Measurements from ENCODE around the gene UNCX. TPM values are rescaled to one million over a fixed set of nuclear protein-coding genes. Genes with fewer than 3 reads are reported as not detected.
"Not testable (repeated sequence)": the region's sequence is repeated elsewhere in the genome, so short reads cannot be mapped to it uniquely, and the experiment has no call there.

Gene UNCX
- polyA plus RNA-seq, 1 donor (not counting 4 experiments of a cell fraction or from before 2014, with no cell fraction given), result not detected

DNA sequence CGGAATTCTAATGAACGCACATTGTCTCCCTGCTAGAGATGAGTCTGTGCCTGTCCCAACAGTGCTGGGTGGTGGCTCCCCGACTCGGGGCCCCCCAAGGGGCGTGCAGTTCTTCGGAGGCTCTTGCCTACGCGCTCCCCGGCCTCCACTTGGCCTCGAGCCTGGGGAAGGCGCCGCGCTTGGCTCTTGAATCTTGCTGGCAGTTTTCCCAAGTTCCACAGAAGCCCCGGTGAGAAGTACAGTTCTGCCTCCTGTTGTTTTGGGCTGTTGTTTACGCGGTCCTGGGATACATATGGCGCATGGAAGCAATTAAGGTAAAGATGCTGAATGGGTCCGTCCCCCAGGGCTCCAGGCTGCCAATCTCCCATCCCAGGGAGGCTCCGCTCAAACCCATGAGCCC, 32.6 kb upstream of the UNCX start:
- H3K27ac ChIP-seq (ENCODE audit: control insufficient read depth, insufficient read depth, low read length), result no peak overlapping the region
- no peak for DNase-seq (ENCODE audit: low read depth, low spot score)
- H3K9me1 ChIP-seq (ENCODE audit: control insufficient read depth, extremely low read depth, insufficient read depth, low read length), result no peaks in the 10 kb centered on the region
- H2AFZ ChIP-seq (ENCODE audit: control insufficient read depth, low read length), result no peak overlapping the region
- no peaks in the 10 kb centered on the region for H3K9me3 ChIP-seq (ENCODE audit: control insufficient read depth, low read depth, low read length)
- H3K27me3 ChIP-seq (ENCODE audit: control insufficient read depth, extremely low read depth, insufficient read depth, low read length), result peaks cover 22% of the 10 kb centered on the region
- H3K79me2 ChIP-seq (ENCODE audit: control insufficient read depth, insufficient read depth, low read length), result no peaks in the 10 kb centered on the region
- dilution Hi-C loops (cut with MboI; ENCODE audit: extremely low pct_ligation_motif_present, low sequenced_read_pairs), result no loop called here
- H3K4me2 ChIP-seq (ENCODE audit: control insufficient read depth, extremely low read depth, insufficient read depth, low read depth, low read length), result no peak overlapping the region
- H3K36me3 ChIP-seq (ENCODE audit: control insufficient read depth in 2 of 2, extremely low read depth in 1 of 2, insufficient read depth in 2 of 2, low read length in 2 of 2), result no peaks in the 10 kb centered on the region
- no peak overlapping the region for H3K4me3 ChIP-seq (ENCODE audit: control insufficient read depth in 2 of 3, extremely low read depth in 1 of 3, insufficient read depth in 2 of 3, low read depth in 1 of 3, low read length in 3 of 3)
- TF ChIP-seq, protein P1, sequence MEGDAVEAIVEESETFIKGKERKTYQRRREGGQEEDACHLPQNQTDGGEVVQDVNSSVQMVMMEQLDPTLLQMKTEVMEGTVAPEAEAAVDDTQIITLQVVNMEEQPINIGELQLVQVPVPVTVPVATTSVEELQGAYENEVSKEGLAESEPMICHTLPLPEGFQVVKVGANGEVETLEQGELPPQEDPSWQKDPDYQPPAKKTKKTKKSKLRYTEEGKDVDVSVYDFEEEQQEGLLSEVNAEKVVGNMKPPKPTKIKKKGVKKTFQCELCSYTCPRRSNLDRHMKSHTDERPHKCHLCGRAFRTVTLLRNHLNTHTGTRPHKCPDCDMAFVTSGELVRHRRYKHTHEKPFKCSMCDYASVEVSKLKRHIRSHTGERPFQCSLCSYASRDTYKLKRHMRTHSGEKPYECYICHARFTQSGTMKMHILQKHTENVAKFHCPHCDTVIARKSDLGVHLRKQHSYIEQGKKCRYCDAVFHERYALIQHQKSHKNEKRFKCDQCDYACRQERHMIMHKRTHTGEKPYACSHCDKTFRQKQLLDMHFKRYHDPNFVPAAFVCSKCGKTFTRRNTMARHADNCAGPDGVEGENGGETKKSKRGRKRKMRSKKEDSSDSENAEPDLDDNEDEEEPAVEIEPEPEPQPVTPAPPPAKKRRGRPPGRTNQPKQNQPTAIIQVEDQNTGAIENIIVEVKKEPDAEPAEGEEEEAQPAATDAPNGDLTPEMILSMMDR (optimal IDR thresholded peaks at IDR 0.05 in 1 of 3, IDR thresholded peaks at IDR 0.05 in 1 of 3, conservative IDR thresholded peaks at IDR 0.05 in 1 of 3; ENCODE audit: extremely low read depth in 1 of 3, insufficient read depth in 2 of 3, low read length in 3 of 3), result no peak
- TF ChIP-seq EZH2 (IDR thresholded peaks at IDR 0.05; ENCODE audit: low read length), result no peak
- H4K20me1 ChIP-seq (ENCODE audit: control insufficient read depth, extremely low read depth, insufficient read depth, low read length), result no peaks in the 10 kb centered on the region
- no peak overlapping the region for H3K9ac ChIP-seq (ENCODE audit: control insufficient read depth, extremely low read depth, insufficient read depth, low read length)
- FAIRE-seq, result no peak
- H3K4me1 ChIP-seq (ENCODE audit: control insufficient read depth, extremely low read depth, insufficient read depth, low read length), result no peaks in the 10 kb centered on the region

DNA sequence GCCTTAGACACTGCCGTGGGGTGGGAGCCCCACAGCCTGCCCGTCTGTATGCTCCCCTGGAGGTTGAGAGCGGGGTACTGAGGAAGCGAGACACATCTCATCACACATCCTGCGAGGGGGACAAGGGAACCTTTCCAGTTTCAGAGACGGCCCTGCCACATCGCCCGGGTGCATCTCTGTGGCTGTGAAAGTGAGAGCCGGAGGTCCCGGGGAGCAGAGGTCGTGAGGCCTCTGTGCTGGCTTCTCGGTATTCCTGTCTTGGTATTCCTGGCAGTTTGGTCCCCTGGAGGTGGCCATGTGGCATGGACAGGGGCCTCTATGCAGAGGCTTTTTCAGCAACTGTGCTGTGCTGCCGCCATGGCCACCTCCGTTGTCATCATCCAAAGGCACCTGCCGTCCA, 30.8 kb upstream of the UNCX start:
- Histone ChIP-seq H2AFZ (ENCODE audit: control insufficient read depth, low read length) (no peak overlapping the region), H3K9ac (ENCODE audit: control insufficient read depth, extremely low read depth, insufficient read depth, low read length) (no peak overlapping the region), H3K36me3 (ENCODE audit: control insufficient read depth in 2 of 2, extremely low read depth in 1 of 2, insufficient read depth in 2 of 2, low read length in 2 of 2) (no peaks in the 10 kb centered on the region), H3K4me2 (ENCODE audit: control insufficient read depth, extremely low read depth, insufficient read depth, low read depth, low read length) (no peak overlapping the region), H3K9me3 (ENCODE audit: control insufficient read depth, low read depth, low read length) (no peaks in the 10 kb centered on the region), H3K27me3 (ENCODE audit: control insufficient read depth, extremely low read depth, insufficient read depth, low read length) (peaks cover 21% of the 10 kb centered on the region), H3K27ac (ENCODE audit: control insufficient read depth, insufficient read depth, low read length) (no peak overlapping the region), H3K4me3 (ENCODE audit: control insufficient read depth in 2 of 3, extremely low read depth in 1 of 3, insufficient read depth in 2 of 3, low read depth in 1 of 3, low read length in 3 of 3) (no peak overlapping the region), H3K4me1 (ENCODE audit: control insufficient read depth, extremely low read depth, insufficient read depth, low read length) (no peaks in the 10 kb centered on the region), H4K20me1 (ENCODE audit: control insufficient read depth, extremely low read depth, insufficient read depth, low read length) (no peaks in the 10 kb centered on the region), H3K9me1 (ENCODE audit: control insufficient read depth, extremely low read depth, insufficient read depth, low read length) (no peaks in the 10 kb centered on the region), H3K79me2 (ENCODE audit: control insufficient read depth, insufficient read depth, low read length) (no peaks in the 10 kb centered on the region)
- DNase-seq (ENCODE audit: low read depth, low spot score) (no peak), FAIRE-seq (no peak)
- TF ChIP-seq EZH2 (IDR thresholded peaks at IDR 0.05; ENCODE audit: low read length), result no peak
- TF ChIP-seq, protein P1 (optimal IDR thresholded peaks at IDR 0.05 in 1 of 3, IDR thresholded peaks at IDR 0.05 in 1 of 3, conservative IDR thresholded peaks at IDR 0.05 in 1 of 3; ENCODE audit: extremely low read depth in 1 of 3, insufficient read depth in 2 of 3, low read length in 3 of 3), result no peak
- dilution Hi-C loops (cut with MboI; ENCODE audit: extremely low pct_ligation_motif_present, low sequenced_read_pairs), result no loop called here

DNA sequence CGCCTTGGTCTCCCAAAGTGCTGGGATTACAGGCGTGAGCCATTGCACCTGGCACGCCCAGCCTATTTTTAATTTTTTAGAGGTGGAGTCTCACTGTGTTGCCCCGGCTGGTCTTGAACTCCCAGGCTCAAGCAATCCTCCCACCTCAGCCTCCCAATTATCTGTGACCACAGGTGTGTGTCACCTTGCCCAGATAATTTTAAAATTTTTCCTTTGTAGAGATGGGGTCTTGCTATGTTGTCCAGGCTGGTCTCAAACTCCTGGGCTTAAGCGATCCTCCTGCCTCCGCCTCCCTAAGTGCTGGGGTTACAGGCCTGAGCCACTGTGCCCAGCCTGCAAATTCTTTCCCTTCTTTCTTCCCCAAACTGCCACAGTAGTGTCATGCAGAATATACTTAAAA, 29.8 kb upstream of the UNCX start:
- H3K9me3 ChIP-seq (ENCODE audit: control insufficient read depth, low read depth, low read length); H3K27ac ChIP-seq (ENCODE audit: control insufficient read depth, insufficient read depth, low read length); H3K4me2 ChIP-seq (ENCODE audit: control insufficient read depth, extremely low read depth, insufficient read depth, low read depth, low read length); FAIRE-seq; H3K9me1 ChIP-seq (ENCODE audit: control insufficient read depth, extremely low read depth, insufficient read depth, low read length); dilution Hi-C loops (cut with MboI; ENCODE audit: extremely low pct_ligation_motif_present, low sequenced_read_pairs); H3K4me3 ChIP-seq (ENCODE audit: control insufficient read depth in 2 of 3, extremely low read depth in 1 of 3, insufficient read depth in 2 of 3, low read depth in 1 of 3, low read length in 3 of 3); DNase-seq (ENCODE audit: low read depth, low spot score); H3K9ac ChIP-seq (ENCODE audit: control insufficient read depth, extremely low read depth, insufficient read depth, low read length); H3K4me1 ChIP-seq (ENCODE audit: control insufficient read depth, extremely low read depth, insufficient read depth, low read length); H3K79me2 ChIP-seq (ENCODE audit: control insufficient read depth, insufficient read depth, low read length); H2AFZ ChIP-seq (ENCODE audit: control insufficient read depth, low read length); H3K36me3 ChIP-seq (ENCODE audit: control insufficient read depth in 2 of 2, extremely low read depth in 1 of 2, insufficient read depth in 2 of 2, low read length in 2 of 2); H4K20me1 ChIP-seq (ENCODE audit: control insufficient read depth, extremely low read depth, insufficient read depth, low read length): not testable (repeated sequence)
- peaks cover 20% of the 10 kb centered on the region for H3K27me3 ChIP-seq (ENCODE audit: control insufficient read depth, extremely low read depth, insufficient read depth, low read length)

Data from keratinocyte (primary cell).